ENCODE measurements around the gene CIDEC.
"Not testable (repeated sequence)": the region's sequence is repeated elsewhere in the genome, so short reads cannot be mapped to it uniquely, and the experiment has no call there.

The CIDEC gene

DNA sequence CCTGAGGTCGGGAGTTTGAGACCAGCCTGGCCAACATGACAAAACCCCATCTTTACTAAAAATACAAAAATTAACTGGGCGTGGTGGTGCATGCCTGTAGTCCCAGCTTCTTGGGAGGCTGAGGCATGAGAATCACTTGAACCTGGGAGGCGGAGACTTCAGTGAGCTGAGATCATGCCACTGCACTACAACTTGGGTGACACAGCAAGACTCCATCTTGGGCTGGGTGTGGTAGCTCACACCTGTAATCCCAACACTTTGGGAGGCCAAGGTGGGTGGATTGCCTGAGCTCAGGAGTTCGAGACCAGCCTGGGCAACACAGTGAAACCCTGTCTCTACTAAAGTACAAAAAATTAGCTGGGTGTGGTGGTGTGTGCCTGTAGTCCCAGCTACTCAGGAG lies 3.8 kb downstream of the CIDEC start:
- not testable (repeated sequence) for DNase-seq (ENCODE audit: low read depth)

- DNase-seq (ENCODE audit: low read depth): no peak
These were observed 4.6 kb downstream of the CIDEC start for GRCh38 chr3:9875448-9875847.

DNA sequence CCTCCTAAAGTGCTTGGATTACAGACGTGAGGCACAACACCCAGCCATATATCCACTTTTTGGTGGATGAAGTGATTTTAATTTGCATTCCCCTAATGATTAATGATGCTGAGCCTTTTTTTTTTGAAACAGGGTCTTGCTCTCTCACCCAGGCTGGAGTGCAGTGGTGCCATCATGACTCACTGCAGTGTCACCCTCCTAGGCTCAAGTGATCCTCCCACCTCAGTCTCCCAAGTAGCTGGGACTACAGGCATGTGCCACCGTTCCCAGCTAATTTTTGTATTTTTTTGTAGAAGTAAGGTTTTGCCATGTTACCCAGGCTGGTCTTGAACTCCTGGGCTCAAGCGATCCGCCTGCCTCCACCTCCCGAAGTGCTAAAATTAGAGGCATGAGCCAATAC lies 8.0 kb downstream of the CIDEC start:
- not testable (repeated sequence) for DNase-seq (ENCODE audit: low read depth)

DNA sequence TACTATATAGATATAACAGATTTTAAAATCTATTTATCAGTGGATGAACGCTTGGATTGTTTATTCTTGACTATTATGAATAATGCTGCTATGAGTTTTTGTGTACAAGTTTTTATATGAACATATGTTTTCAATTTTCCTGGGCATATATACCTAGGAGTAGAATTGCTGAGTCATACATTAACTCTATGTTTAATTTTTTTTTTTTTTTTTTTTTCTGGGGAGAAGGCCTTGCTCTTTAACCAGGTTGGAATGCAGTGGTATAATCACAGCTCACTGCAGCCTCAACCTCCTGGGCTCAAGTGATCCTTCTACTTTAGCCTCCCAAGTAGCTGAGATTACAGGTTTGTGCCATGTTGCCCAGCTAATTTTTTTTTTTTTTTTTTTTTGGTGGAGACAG lies 9.1 kb downstream of the CIDEC start:
- no peak for DNase-seq (ENCODE audit: low read depth)

GRCh38 chr3:9869955-9870354 lies 10.1 kb downstream of the CIDEC start:
- DNase-seq (ENCODE audit: low read depth): no peak

- DNase-seq (ENCODE audit: low read depth): no peak
These were observed 12.9 kb downstream of the CIDEC start for GRCh38 chr3:9867106-9867505.

DNA sequence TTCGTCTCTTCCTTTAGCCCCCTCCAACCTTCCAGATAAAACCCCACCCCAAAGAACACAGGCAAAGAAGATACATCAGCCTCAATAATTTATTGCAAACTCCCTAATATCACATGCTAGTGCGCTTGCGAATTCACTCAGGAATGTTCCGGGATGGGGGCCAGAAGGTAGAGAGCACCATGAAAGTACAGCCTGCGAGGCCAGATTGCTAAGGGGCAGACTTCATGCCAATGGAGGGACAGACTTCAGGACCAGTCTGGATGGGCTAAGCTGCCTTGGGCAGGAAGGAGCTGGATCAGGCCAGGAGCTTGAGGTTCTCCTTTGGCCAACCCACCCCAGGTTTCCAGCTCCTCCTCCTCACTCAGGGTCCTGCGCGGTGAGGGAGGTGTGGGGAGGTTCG lies 13.4 kb downstream of the CIDEC start:
- no peak for DNase-seq (ENCODE audit: low read depth)

- not testable (repeated sequence) for DNase-seq (ENCODE audit: low read depth)
These were observed 14.9 kb downstream of the CIDEC start for GRCh38 chr3:9865125-9865637.

GRCh38 chr3:9864200-9864927 lies 15.7 kb downstream of the CIDEC start:
- DNase-seq (ENCODE audit: low read depth): no peak

GRCh38 chr3:9863058-9863772 lies 16.8 kb downstream of the CIDEC start:
- DNase-seq (ENCODE audit: low read depth): no peak

GRCh38 chr3:9862391-9863057 lies 17.5 kb downstream of the CIDEC start:
- no peak for DNase-seq (ENCODE audit: low read depth)

- no peak for DNase-seq (ENCODE audit: low read depth)
These were observed 18.4 kb downstream of the CIDEC start for GRCh38 chr3:9861626-9862130.

- no peak for DNase-seq (ENCODE audit: low read depth)
These were observed 18.9 kb downstream of the CIDEC start for GRCh38 chr3:9861201-9861600.

DNA sequence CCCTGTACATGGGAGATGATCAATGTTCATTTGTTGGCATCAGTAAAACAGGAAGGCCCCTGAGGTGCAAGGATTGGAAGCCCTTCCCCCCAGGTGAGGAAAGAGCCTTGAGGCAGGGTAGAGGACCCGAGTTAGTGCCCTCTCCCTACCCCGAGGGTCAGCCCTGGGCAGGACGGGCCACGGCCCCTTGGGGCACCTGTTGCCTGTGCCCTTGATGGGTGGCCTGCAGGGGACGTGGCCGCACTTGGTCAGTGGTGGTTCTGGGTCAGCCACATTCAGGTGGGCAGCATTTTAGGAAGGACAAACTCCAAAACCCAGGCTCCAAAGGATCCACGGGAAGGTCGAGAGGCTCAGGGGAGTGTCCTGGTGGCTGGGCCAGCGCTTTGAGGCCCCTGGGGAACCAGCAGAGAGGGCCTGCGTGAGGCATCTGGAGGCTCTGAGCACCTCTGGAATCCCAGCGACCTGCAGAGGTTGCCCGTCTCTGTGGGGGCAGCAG lies 20.5 kb downstream of the CIDEC start:
- DNase-seq (ENCODE audit: low read depth): no peak

GRCh38 chr3:9855594-9855993 lies 24.5 kb downstream of the CIDEC start:
- DNase-seq (ENCODE audit: low read depth): no peak

DNA sequence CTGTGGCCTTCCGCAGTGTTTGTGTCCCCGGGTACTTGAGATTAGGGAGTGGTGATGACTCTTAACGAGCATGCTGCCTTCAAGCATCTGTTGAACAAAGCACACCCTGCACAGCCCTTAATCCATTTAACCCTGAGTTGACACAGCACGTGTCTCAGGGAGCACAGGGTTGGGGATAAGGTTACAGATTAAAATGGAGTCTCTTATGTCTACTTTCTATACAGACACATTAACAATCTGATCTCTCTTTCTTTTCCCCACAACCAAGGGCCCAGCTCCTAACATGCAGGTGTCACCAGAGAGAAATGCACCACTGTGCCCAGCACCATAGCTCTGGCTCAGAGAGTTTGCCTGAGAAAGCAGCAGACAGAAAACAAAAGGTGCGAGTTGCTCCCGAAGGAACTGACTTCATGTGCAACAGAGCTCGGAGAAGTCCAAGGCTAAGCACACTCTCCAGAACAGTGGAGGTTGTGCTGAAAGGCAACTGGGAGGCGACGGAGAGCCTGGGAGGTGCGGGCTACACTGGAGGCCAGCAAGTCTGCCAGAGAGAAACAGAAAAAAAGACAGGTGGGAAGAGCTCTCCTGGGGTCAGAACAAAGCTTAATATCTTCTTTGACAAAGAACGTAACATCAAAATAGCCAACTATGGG lies 25.6 kb downstream of the CIDEC start:
- not testable (repeated sequence) for DNase-seq (ENCODE audit: low read depth)

GRCh38 chr3:9852528-9852927 lies 27.5 kb downstream of the CIDEC start:
- no peak for DNase-seq (ENCODE audit: low read depth)

DNA sequence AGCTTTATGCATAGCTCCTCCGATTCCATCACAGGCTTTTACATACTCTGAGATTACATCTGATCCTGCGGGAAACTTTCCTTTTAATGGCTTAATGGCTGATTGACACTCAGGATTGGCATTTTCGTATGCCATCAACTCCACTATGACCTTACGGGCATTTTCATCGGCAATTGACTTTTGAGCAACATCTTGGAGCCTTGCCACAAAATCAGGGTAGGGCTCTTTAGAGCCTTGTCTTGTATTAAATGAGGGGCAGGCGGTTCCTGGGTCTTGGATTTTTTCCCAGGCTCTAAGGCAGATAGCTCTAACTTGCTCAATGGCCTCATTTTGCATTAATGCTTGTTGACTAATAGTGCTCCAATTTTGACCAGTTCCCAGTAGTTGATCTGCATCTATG lies 28.1 kb downstream of the CIDEC start:
- not testable (repeated sequence) for DNase-seq (ENCODE audit: low read depth)

DNA sequence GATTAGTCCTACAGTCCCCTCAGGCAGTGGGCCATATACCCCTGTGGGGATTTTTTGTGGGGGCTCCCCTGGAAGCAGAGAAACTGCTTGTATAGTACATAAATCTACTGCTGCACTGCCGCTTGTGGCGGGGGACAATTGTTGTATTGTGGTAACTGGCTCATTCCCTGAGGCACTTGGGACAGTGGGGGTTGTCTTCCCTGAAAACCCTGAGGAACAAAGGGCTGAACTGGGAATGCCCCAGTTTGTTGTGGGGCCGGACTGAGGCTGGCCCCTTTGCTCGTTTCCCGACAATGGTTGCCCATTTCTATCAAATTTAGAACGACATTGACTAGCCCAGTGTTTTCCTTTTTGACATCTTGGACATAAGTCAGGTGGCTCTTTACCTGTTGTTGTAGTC lies 28.7 kb downstream of the CIDEC start:
- not testable (repeated sequence) for DNase-seq (ENCODE audit: low read depth)

- not testable (repeated sequence) for DNase-seq (ENCODE audit: low read depth)
These were observed 31.2 kb downstream of the CIDEC start for GRCh38 chr3:9848860-9849259.

DNA sequence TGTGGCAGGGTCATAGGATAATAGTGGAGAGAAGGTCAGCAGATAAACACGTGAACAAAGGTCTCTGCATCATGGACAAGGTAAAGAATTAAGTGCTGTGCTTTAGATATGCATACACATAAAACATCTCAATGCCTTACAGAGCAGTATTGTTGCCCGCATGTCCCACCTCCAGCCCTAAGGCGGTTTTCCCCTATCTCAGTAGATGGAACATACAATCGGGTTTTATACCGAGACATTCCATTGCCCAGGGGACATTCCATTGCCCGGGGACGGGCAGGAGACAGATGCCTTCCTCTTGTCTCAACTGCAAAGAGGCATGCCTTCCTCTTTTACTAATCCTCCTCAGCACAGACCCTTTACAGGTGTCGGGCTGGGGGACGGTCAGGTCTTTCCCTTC lies 32.2 kb downstream of the CIDEC start:
- not testable (repeated sequence) for DNase-seq (ENCODE audit: low read depth)

DNA sequence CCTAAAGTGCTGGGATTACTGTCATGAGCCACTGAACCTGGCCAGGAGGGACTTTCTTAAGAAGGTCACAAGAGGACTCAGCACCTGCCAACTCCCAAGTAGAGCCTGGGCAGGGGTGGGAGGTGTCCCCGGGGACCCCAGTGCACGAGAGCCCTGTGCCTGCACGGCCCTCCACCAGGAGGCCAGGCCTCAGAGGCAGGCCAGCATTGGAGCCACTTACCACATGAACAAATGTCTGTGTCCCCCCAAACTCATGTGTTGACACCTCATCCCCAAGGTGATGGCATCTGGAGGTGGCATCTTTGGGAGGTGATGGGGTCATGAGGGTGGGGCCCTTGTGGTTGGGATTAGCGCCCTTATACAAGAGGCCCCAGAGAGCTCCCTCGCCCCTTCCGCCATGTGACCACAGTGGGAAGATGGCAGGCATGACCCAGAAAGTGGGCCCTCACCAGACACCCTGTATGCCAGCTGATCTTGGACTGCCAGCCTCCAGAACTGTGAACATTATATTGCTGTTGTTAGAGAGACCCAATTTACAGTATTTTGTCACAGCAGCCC lies 33.0 kb downstream of the CIDEC start:
- no peak for DNase-seq (ENCODE audit: low read depth)
